ENCODE data around the gene ZCCHC7.

GRCh38 chr9:37289631-37290030 is 169.3 kb downstream of the ZCCHC7 start:
- TF ChIP-seq CTCF (conservative IDR thresholded peaks at IDR 0.05; ENCODE audit: low read depth, low read length) (no peak), EZH2 (IDR thresholded peaks at IDR 0.05; ENCODE audit: borderline replicate concordance, low read depth, low read length, poor library complexity, severe bottlenecking) (no peak)

Data from A673 (cell line).